ENCODE measurements around the gene CD84.

The CD84 gene

GRCh38 chr1:160578175-160578524 lies 1.1 kb downstream of the CD84 start:
- Histone ChIP-seq H4K8ac (ENCODE audit: low read length) (no peak overlapping the region), H3K9ac (ENCODE audit: low read length) (no peak overlapping the region), H3K4me1 (ENCODE audit: control insufficient read depth, insufficient read depth, low read depth, low read length) (no peaks in the 10 kb centered on the region), H4K91ac (ENCODE audit: low read length) (no peak overlapping the region), H3K36me3 (ENCODE audit: control insufficient read depth in 1 of 2, insufficient read depth in 2 of 2, low read depth in 1 of 2, low read length in 2 of 2) (no peaks in the 10 kb centered on the region), H2AFZ (ENCODE audit: low read depth, low read length) (no peak overlapping the region), H3K23ac (ENCODE audit: low read length in 2 of 2) (no peak overlapping the region), H3K27ac (ENCODE audit: low read length, poor library complexity, severe bottlenecking) (no peak overlapping the region), H3K9me3 (ENCODE audit: control insufficient read depth, low read length) (no peaks in the 10 kb centered on the region), H2BK5ac (ENCODE audit: low read depth, low read length, poor library complexity, severe bottlenecking) (no peak overlapping the region), H3K4ac (ENCODE audit: low read depth in 1 of 2, low read length in 2 of 2) (no peak overlapping the region), H3K4me2 (ENCODE audit: low read length, poor library complexity, severe bottlenecking) (no peak overlapping the region), H3K27me3 (ENCODE audit: control insufficient read depth in 1 of 2, insufficient read depth in 1 of 2, low read length in 2 of 2) (peaks cover 0 to 4% of the 10 kb centered on the region in 2 experiments), H3K14ac (ENCODE audit: low read length in 2 of 2) (no peak overlapping the region), H2BK12ac (ENCODE audit: low read length in 2 of 2) (no peak overlapping the region), H2BK15ac (ENCODE audit: low read depth, poor library complexity, severe bottlenecking) (no peak overlapping the region), H2AK5ac (ENCODE audit: low read length, severe bottlenecking) (no peak overlapping the region), H3K79me1 (replicated peaks; ENCODE audit: low read length, poor library complexity, severe bottlenecking) (no peaks in the 10 kb centered on the region), H3K18ac (ENCODE audit: low read depth in 1 of 2, low read length in 2 of 2) (no peak overlapping the region), H2BK120ac (ENCODE audit: low read depth, low read length) (no peak overlapping the region), H3K4me3 (ENCODE audit: insufficient read depth in 1 of 2, low read depth in 1 of 2, low read length in 2 of 2) (no peak overlapping the region)
- no peak for DNase-seq
- 90% methylated on average over 2 of the region's 3 CpGs for WGBS

- H3K4me1 ChIP-seq (ENCODE audit: control insufficient read depth, insufficient read depth, low read depth, low read length) = no peaks in the 10 kb centered on the region
- H2BK5ac ChIP-seq (ENCODE audit: low read depth, low read length, poor library complexity, severe bottlenecking) = no peak overlapping the region
- H3K14ac ChIP-seq (ENCODE audit: low read length in 2 of 2) = no peak overlapping the region
- no peak overlapping the region for H3K27ac ChIP-seq (ENCODE audit: low read length, poor library complexity, severe bottlenecking)
- H3K4me3 ChIP-seq (ENCODE audit: insufficient read depth in 1 of 2, low read depth in 1 of 2, low read length in 2 of 2) = no peak overlapping the region
- H2AFZ ChIP-seq (ENCODE audit: low read depth, low read length) = no peak overlapping the region
- no peak overlapping the region for H3K9ac ChIP-seq (ENCODE audit: low read length)
- H3K36me3 ChIP-seq (ENCODE audit: control insufficient read depth in 1 of 2, insufficient read depth in 2 of 2, low read depth in 1 of 2, low read length in 2 of 2) = no peaks in the 10 kb centered on the region
- H3K4me2 ChIP-seq (ENCODE audit: low read length, poor library complexity, severe bottlenecking) = no peak overlapping the region
- DNase-seq = no peak
- no peaks in the 10 kb centered on the region for H3K79me1 ChIP-seq (replicated peaks; ENCODE audit: low read length, poor library complexity, severe bottlenecking)
- H2BK120ac ChIP-seq (ENCODE audit: low read depth, low read length) = no peak overlapping the region
- H4K8ac ChIP-seq (ENCODE audit: low read length) = no peak overlapping the region
- no peak overlapping the region for H3K23ac ChIP-seq (ENCODE audit: low read length in 2 of 2)
- no peak overlapping the region for H3K18ac ChIP-seq (ENCODE audit: low read depth in 1 of 2, low read length in 2 of 2)
- WGBS = 93% methylated on average over 2 of the region's 2 CpGs
- H3K4ac ChIP-seq (ENCODE audit: low read depth in 1 of 2, low read length in 2 of 2) = no peak overlapping the region
- no peak overlapping the region for H4K91ac ChIP-seq (ENCODE audit: low read length)
- no peak overlapping the region for H2BK15ac ChIP-seq (ENCODE audit: low read depth, poor library complexity, severe bottlenecking)
- H3K9me3 ChIP-seq (ENCODE audit: control insufficient read depth, low read length) = no peaks in the 10 kb centered on the region
- no peak overlapping the region for H2AK5ac ChIP-seq (ENCODE audit: low read length, severe bottlenecking)
- H3K27me3 ChIP-seq (ENCODE audit: control insufficient read depth in 1 of 2, insufficient read depth in 1 of 2, low read length in 2 of 2) = peaks cover 0 to 5% of the 10 kb centered on the region in 2 experiments
- no peak overlapping the region for H2BK12ac ChIP-seq (ENCODE audit: low read length in 2 of 2)
Observed at GRCh38 chr1:160577671-160578070, 1.6 kb downstream of the CD84 start.

GRCh38 chr1:160576884-160577283 lies 2.4 kb downstream of the CD84 start:
- Histone ChIP-seq H3K4me2 (ENCODE audit: low read length, poor library complexity, severe bottlenecking) (no peak overlapping the region), H2BK15ac (ENCODE audit: low read depth, poor library complexity, severe bottlenecking) (no peak overlapping the region), H3K14ac (ENCODE audit: low read length in 2 of 2) (no peak overlapping the region), H3K23ac (ENCODE audit: low read length in 2 of 2) (no peak overlapping the region), H3K79me1 (replicated peaks; ENCODE audit: low read length, poor library complexity, severe bottlenecking) (no peaks in the 10 kb centered on the region), H3K4me1 (ENCODE audit: control insufficient read depth, insufficient read depth, low read depth, low read length) (no peaks in the 10 kb centered on the region), H3K27me3 (ENCODE audit: control insufficient read depth in 1 of 2, insufficient read depth in 1 of 2, low read length in 2 of 2) (peaks cover 0 to 8% of the 10 kb centered on the region in 2 experiments), H2AK5ac (ENCODE audit: low read length, severe bottlenecking) (no peak overlapping the region), H3K9me3 (ENCODE audit: control insufficient read depth, low read length) (no peaks in the 10 kb centered on the region), H2AFZ (ENCODE audit: low read depth, low read length) (no peak overlapping the region), H2BK5ac (ENCODE audit: low read depth, low read length, poor library complexity, severe bottlenecking) (no peak overlapping the region), H3K4ac (ENCODE audit: low read depth in 1 of 2, low read length in 2 of 2) (no peak overlapping the region), H3K9ac (ENCODE audit: low read length) (no peak overlapping the region), H3K4me3 (ENCODE audit: insufficient read depth in 1 of 2, low read depth in 1 of 2, low read length in 2 of 2) (no peak overlapping the region), H4K91ac (ENCODE audit: low read length) (no peak overlapping the region), H3K18ac (ENCODE audit: low read depth in 1 of 2, low read length in 2 of 2) (no peak overlapping the region), H3K36me3 (ENCODE audit: control insufficient read depth in 1 of 2, insufficient read depth in 2 of 2, low read depth in 1 of 2, low read length in 2 of 2) (no peaks in the 10 kb centered on the region), H3K27ac (ENCODE audit: low read length, poor library complexity, severe bottlenecking) (no peak overlapping the region), H2BK12ac (ENCODE audit: low read length in 2 of 2) (no peak overlapping the region), H2BK120ac (ENCODE audit: low read depth, low read length) (no peak overlapping the region), H4K8ac (ENCODE audit: low read length) (no peak overlapping the region)
- DNase-seq = no peak
- WGBS = 100% methylated on average over 1 of the region's 2 CpGs

GRCh38 chr1:160576390-160576789 lies 2.9 kb downstream of the CD84 start:
- Histone ChIP-seq H2BK12ac (ENCODE audit: low read length in 2 of 2) (no peak overlapping the region), H3K4me2 (ENCODE audit: low read length, poor library complexity, severe bottlenecking) (no peak overlapping the region), H3K36me3 (ENCODE audit: control insufficient read depth in 1 of 2, insufficient read depth in 2 of 2, low read depth in 1 of 2, low read length in 2 of 2) (no peaks in the 10 kb centered on the region), H3K9ac (ENCODE audit: low read length) (no peak overlapping the region), H3K14ac (ENCODE audit: low read length in 2 of 2) (no peak overlapping the region), H3K4me1 (ENCODE audit: control insufficient read depth, insufficient read depth, low read depth, low read length) (no peaks in the 10 kb centered on the region), H2BK15ac (ENCODE audit: low read depth, poor library complexity, severe bottlenecking) (no peak overlapping the region), H2AFZ (ENCODE audit: low read depth, low read length) (no peak overlapping the region), H3K9me3 (ENCODE audit: control insufficient read depth, low read length) (no peaks in the 10 kb centered on the region), H4K91ac (ENCODE audit: low read length) (no peak overlapping the region), H3K18ac (ENCODE audit: low read depth in 1 of 2, low read length in 2 of 2) (no peak overlapping the region), H3K4me3 (ENCODE audit: insufficient read depth in 1 of 2, low read depth in 1 of 2, low read length in 2 of 2) (no peak overlapping the region), H3K27me3 (ENCODE audit: control insufficient read depth in 1 of 2, insufficient read depth in 1 of 2, low read length in 2 of 2) (peaks cover 0 to 8% of the 10 kb centered on the region in 2 experiments), H4K8ac (ENCODE audit: low read length) (no peak overlapping the region), H2BK5ac (ENCODE audit: low read depth, low read length, poor library complexity, severe bottlenecking) (no peak overlapping the region), H3K23ac (ENCODE audit: low read length in 2 of 2) (no peak overlapping the region), H2BK120ac (ENCODE audit: low read depth, low read length) (no peak overlapping the region), H3K27ac (ENCODE audit: low read length, poor library complexity, severe bottlenecking) (no peak overlapping the region), H2AK5ac (ENCODE audit: low read length, severe bottlenecking) (no peak overlapping the region), H3K4ac (ENCODE audit: low read depth in 1 of 2, low read length in 2 of 2) (no peak overlapping the region), H3K79me1 (replicated peaks; ENCODE audit: low read length, poor library complexity, severe bottlenecking) (no peaks in the 10 kb centered on the region)
- DNase-seq = no peak
- 86% methylated on average over 1 of the region's 3 CpGs for WGBS
